HL-60/S4 (cell line): ENCODE measurements around the gene M1AP.
"Not testable (repeated sequence)": the region's sequence is repeated elsewhere in the genome, so short reads cannot be mapped to it uniquely, and the experiment has no call there.

Source experiments
- in situ Hi-C: fragments of 300-500 bp; cut with MboI; formaldehyde crosslinking; loops from 2 replicates; pipeline ENCODE4 v1.14.3; 2022; ENCODE audit warnings: low sequenced_read_pairs

Gene M1AP

DNA sequence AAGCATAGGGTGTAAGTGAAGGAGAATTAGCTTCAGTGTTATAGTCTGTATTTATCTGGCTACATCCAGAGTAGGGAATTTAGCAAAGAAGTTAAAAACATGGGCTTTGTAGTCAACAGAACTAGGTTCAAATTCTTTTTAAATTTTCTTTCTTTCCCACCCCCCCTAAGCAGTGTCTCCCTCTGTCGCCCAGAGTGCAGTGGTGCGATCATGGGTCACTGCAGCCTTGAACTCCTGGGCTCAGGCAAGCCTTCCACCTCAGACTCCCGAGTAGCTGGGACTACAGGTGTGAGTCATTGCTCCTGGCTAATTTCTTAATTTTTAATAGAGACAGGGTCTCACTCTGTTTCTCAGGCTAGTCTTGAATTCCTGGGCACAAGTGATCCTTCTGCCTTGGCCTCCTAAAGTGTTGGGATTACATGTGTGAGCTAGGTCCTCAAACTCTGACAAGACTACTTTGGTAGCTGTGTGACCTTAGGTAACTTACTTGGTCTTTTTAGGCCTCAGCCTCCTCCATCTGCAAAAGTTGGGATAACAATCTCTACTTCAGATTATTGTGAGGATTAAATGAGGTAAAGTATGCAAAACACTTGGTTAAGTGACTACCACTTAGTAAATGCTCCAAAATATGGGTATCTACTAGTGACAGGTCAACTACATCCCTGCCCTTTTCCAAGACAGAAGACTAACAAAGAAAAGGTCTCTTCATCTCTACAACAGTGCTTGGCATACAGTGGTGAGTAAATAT is 75.8 kb downstream of the M1AP start:
- in situ Hi-C loops: no loop called here

DNA sequence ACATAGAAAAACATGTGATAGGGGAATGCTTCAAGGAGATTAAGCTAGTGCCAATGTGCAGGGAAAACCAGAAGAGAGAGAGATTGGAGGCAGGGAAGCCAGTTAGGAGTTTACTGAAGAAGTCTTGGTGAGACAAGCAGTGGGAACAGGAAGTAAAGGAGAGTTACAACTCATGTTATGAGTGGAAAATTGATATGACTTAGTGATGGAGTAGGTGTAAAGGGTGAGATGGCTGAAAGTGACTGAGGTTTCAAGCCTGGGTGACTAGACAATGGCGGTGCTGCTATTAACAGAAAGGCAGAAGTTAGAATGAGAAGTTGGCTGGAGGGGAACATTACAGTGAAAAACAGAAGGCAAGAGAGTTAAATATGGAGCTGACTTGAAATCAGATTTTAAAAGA is 77.1 kb downstream of the M1AP start:
- in situ Hi-C loops: no loop called here

DNA sequence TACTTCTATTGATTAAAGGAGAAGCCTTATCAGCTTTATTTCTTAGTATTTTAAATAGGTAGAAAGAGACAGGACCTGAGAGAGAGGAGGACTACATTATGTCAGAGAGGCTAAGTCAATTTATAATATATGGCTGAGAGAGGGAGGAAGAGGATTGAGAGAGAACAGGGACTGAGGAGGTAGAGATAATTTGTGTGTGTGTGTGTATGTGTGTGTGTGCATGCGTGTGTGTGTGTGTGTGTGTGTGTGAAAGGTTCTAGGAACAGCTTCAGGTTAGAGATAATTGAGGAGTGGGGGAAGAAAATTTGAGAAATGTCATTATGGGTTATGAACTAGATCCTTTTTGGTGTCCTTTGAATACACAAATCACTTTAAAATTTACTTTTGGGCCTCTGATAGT is 78.4 kb downstream of the M1AP start:
- in situ Hi-C loops: no loop called here

DNA sequence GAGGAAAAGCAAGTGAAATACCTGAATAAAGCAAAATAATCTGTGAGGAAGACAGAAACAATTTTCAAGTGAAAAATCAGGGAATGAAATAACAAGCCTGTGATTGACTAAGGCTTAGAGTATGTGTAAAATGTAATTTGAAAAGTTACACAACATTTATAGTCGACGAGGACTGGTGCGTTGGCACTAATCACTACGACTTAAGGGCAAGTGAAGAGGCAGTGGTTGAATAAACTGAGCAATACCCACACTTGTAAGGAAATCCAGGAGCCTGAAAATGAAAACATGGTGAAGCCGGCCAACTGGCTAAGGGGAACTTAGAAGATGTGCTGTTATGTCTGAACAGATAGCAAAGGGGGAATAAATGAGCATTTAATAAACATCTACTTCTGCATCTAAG is 80.2 kb downstream of the M1AP start:
- in situ Hi-C loops: no loop called here

DNA sequence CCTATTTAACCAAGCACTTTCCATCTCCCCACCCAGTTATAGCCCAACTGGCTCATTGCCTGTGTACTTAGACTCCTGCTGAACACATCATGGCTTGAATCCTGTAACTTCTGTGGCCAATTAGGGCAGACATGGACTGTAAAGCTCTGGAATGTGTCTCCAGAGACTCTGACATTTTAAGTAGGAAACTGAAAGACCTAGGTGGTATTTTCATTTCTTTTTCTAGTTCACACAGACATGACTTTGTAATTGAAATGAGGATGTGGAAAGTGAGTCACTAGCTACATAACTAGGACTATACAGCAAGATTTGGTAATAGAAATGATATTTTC is 81.4 kb downstream of the M1AP start:
- in situ Hi-C loops: no loop called here

DNA sequence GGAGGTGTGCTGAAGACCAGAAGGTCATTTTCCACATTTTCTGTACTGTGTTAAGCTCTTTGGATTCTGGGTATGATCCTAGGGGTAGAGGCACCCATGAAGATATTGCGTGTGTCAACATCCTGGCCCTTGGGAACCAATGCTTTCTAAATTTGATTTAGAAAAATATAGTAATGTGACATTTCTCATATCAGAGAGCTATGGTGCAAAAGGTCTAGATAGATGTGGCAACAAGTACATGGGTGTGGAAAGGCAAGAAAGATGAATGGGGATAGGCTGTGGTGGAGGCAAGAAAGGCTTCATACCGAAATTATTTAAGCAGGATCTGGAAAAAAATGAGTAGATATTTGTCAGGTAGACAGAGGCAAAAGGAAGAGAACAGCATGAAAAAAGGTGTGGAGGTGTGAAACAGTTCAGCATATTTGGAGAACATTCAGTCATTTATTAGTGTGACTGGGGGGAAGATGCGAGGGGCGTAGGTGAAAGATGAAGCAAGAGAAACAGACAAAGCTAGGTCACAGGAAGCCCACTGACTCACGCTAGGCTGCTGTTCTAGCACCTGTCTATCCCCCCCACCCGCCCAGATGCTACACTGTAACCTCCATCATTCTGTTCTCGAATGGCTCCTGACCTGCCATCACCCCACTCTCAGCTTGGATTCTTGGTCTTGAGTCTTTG is 81.9 kb downstream of the M1AP start:
- in situ Hi-C loops: no loop called here

DNA sequence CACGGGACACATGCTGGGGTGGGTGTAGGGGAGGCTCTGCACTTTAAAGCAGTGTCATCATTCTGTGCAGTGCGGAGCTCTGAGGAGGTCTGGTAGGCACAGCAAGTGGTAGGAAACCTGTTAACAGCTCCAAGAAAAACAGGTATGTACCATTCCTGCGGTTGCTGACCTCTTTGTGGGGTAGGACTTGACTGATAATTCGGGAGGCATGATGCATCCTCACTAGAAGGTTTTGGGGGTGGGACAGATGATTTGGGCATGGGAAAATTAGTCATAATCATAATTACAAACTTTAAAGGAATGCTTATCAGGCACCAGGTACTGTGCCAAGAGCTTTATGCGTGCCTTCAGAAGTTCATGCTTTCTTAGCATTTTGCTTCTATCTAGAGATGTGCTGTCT is 83.9 kb downstream of the M1AP start:
- in situ Hi-C loops: no loop called here

DNA sequence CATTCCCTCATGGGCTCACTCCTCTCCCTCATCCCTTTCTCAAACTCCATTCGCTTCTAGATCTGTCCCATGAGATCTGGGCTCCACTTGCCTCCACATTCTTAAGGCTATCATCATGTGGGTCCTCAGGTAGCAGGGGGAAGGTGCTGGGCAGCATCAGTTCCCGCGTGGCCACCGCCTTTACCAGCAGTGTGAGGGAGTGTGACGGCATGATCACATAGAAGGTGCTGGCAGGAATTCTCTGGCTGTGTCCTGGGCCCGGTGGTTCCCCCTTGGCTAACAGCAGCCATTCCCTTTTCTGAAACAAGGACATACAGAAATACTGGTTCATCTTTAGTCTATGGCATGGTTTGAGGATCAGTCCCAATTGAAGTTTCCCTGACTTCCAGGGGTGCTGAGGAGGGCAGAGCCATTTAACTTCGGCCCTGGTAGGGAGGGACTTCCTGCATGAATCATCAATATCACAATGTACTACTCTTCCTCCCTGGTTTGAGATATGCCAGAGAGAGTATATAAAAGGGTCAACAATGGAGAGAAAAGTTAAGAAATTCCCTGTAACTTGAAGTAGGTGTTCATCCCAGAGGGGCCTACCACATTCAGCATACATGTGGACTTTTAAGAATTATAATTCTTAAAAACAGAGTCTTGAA is 85.9 kb downstream of the M1AP start:
- in situ Hi-C loops: no loop called here

DNA sequence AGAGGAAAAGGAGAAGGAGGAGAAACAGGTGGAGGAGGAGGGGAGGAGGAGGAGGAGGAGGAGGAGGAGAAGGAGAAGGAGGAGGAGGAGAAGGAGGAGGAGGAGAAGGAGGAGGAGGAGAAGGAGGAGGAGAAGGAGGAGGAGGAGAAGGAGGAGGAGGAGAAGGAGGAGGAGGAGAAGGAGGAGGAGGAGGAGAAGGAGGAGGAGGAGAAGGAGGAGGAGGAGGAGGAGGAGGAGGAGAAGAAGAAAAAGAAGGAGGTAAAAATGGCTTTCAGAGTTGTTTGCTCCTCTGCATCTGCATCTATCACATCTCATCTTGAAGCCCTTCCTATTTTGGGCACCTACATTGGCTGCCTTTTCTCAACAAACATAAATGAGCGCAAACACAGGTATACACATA is 87.1 kb downstream of the M1AP start:
- in situ Hi-C loops: not testable (repeated sequence)

DNA sequence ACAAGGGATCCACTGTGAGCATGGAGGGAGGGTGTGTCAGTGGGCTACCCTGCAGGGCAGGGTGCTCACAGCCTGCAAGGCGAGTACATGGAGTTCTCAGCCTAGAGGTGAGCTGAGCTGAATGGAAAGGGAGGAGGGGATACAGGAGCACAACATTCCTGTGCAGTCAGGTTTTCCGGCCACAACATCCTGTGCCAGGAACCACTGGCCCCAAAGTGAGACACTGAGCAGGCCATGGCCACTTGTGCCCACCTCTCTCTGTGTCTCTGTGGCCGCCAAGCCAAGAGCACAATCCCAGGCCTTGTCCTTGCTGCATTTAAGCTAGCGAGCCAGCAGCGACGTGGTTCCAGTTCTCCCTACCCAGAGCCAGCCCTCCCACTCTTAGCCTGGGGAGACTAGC is 87.5 kb downstream of the M1AP start:
- in situ Hi-C loops: no loop called here

DNA sequence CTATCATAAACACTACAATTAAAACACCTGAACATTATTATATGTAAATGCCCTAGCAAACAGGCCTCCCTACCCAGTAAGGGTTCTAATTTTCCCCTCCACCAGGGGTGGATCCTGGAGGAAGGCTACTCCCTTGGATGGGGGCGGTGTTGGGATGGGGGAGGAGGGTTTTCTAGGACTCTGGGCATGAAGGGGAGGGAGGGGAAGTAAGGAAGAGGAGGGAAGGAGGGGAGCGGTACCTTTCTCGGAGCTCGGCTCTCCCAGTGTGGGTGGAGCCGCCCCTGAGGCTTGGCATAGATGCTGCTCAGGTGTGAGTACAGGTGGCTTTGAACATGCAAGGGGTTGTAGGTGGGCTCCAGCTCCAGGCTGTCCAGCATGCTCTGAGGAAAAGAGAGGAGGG is 88.2 kb downstream of the M1AP start:
- in situ Hi-C loops: no loop called here

DNA sequence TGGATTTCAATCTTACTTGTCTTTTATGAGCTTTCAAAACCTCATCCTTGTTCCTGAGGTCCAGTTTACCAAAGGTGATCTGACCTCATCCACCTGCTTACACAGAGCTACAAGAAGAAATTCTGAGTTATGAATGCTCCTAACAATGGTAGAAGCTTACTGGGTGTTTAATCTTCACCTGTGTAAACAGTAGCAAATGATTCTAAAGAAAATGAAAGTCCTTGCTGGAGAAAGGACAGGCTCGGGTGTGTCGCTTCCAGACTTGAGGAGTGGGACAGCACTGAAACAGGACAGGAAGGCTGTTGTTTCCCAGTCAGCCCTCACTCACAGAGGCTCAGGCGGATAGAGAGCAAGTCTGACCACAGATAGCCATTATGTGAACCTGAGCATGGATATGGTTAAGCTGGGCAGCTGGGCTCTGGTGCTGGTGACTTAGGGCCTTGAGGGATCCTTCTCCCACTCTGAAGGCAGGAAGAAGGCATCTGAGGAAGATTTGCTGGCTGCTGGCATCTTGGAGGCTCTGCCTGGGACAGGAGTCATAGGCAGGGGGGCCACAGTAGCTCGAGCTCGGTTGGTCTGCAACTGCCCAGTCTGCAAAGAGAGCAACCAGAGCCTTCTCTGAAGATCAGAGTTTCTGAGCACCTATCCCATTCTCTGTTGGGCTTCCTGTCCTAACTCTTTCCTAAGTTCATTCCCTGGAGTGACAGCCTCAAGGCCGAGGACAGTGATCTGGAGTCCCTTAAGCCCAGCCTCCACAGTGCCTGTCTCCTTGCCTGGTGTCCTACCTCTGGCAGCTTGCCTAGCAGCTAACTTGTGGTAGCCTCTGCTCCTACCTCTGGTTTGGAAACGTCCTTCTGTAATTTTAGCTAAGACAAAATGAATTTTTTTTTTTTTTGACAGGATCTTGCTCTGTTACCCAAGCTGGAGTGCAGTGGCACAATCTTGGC is 89.6 kb downstream of the M1AP start:
- in situ Hi-C loops: no loop called here

DNA sequence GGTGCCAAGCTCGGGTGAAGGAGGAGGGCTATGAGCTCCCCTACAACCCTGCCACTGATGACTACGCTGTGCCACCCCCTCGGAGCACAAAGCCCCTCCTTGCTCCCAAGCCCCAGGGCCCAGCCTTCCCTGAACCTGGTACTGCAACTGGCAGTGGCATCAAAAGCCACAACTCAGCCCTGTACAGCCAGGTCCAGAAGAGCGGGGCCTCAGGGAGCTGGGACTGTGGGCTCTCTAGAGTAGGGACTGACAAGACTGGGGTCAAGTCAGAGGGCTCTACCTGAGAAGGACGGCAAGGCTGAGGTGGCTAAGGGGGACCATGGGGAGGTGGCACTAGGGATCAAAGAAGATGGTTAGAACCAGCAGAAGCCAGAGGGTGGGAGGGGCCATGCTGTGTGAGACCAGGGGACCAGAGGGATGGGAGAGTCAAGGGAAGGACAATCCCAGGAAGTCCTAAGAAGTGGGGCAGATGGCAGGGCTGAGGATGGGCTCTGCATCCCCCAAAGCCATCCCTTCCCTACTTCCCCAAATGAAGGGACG is 91.2 kb downstream of the M1AP start:
- in situ Hi-C loops: no loop called here

DNA sequence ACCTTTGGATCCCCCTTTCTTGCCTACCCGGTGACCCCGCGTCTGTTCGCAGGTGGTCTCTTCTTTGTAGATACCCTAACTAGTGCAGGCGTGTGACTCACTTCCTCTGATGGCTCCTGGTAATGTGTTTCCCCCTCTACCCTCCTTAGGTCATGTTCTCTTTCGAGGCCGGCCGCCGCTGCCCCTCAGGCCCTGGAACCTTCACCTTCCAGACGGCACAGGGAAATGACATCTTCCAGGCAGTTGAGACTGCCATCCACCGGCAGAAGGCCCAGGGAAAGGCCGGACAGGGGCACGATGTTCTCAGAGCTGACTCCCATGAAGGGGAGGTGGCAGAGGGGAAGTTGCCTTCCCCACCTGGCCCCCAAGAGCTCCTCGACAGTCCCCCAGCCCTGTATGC is 92.0 kb downstream of the M1AP start:
- in situ Hi-C loops: no loop called here

DNA sequence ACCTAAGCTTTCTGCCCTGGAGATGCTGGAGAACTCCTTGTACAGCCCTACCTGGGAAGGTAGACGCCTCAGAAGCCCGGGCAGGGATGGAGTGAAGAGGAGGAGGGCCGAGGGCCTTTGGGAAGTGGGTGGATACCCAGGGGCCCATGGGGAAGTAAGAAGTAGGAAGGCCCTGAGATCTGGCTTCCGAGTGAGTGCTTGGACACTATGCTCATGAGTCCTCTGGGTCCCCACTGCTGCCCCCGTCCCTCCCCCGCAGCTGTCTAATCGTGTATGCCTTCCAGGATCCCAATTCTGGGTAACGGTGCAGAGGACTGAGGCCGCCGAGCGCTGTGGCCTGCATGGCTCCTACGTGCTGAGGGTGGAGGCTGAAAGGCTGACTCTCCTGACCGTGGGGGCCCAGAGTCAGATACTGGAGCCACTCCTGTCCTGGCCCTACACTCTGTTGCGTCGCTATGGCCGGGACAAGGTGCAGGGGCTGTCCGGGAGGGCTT is 92.5 kb downstream of the M1AP start:
- in situ Hi-C loops: no loop called here

DNA sequence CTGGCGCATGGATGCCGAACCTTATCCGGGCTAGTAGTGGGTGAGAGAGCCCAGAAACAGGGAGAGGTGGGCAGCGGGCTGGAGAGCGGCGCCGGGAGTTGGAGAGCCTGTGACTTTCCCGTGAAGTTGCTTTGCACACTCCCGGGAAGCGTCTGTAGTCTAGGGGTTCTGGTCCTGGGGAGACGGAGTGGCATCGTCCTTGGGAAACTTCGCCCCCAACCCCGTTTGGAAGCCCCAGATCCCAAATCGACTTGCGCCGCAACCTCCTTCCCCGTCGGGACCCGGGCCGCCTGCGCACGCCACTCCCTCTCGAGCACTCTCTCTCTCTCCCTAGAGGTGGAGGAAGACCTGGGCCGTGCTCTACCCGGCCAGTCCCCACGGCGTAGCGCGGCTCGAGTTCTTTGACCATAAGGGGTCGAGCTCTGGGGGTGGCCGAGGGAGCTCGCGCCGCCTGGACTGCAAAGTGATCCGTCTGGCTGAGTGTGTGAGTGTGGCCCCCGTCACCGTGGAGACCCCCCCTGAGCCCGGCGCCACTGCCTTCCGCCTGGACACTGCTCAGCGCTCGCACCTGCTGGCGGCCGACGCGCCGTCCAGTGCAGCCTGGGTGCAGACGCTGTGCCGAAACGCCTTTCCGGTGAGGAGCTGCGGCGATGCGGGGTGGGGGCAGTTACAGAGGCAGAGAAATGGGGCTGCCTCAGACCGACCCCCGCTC is 93.2 kb downstream of the M1AP start:
- in situ Hi-C loops: no loop called here

DNA sequence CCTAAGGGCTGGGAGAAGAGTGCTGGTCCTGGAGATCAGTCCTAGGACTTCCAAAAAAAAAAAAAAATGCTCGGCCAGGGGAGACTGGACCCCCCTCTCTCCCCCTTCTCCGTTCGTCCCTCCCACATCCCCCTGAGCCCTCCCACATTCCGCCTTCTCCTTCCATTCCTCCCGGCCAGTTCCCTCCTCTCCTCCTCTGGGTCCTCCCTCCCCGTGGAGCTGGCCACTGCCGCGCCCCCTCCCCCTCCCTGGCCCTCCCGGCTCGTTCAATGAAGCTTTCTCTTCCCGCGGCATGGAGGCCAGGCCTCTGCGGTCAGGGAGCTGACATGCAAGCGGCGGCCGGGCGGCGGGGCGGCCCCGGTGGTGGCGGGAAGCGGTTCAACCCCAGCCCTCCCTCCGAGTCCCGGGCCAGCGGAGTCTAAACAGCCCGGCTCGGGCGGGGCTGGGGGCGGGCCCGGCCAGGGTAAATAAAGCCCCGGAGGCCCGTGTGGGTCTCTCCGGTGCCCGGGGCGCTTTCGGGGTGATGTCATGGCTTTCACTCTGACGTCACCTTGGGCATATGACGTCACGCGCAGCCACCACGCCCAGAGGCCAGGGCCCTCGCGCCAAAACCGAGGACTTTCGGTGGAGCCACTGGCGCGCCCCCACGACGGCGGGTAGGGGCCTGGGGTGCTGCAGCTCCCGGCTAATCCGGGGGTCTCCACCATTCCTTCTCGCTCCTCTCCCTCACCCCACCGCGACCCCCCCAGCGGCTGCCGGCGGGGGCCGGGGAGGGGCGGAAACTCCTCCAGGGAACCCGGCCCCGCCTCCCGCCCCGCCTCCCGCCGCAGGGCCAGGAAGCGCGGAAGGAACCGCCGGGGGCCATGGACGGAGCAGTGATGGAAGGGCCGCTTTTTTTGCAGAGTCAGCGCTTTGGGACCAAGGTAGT is 94.0 kb downstream of the M1AP start, which contains the start of the genes DOK1 and LOXL3:
Gene DOK1, plus strand, starts transcription at position 829 of the 928 bp plus-strand sequence. Its CDS starts 35 bp downstream, at position 864.
Gene LOXL3, minus strand, starts transcription at position 51 of the 928 bp plus-strand sequence. CDS start 1,308 bp downstream, outside the sequence.
- in situ Hi-C loops: no loop called here

DNA sequence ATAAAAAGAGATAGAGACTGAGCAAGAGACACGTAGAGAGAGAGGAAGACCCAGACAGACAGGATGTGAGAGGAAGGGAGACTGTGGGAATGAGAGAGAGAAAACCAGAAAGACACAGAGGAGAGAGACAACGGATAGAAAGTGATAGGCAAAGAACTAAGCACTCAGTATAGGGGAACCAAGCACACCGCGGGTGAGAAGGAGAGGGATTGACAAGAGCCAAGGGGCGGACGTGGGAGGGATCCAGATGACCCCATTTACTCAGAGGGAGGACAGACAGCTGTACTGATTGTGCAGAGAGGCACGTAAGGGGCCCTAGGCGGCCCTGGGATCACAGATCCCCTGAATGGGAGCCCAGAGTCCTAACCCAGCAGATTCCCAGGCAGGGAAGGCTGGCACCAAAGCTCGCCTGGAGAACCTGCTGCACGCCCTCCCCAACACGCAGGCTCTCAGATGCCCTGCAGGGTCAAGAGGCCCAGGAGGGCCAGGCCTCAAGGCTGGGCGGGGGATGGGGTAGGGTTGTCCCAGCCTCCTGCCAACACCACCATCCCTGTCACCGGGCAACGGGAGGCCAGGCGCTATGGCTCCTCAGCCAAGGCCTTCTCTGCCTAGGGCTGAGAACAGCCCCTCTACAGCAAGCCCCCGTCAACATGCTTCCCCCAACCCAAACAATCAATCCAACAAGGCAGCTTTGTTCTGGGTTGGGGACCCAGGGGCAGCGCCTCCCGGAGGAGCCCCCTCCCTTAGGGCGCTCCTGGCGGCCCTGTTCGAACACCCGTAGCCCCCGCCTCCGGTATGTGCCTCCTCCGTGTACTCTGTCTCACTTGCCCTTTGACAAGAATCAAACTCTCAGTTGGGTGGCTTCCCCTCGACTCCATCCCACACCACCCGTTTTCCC is 95.0 kb downstream of the M1AP start:
- in situ Hi-C loops: no loop called here
